OCI-LY7 (cell line): ENCODE results near the gene IP6K3. TPM values are rescaled to one million over a fixed set of nuclear protein-coding genes. Genes with fewer than 3 reads are reported as not detected.

Experiments used
- BruUV-seq: library from RNA; stranded (reverse); fragments of 400-500 nt; replicated peaks from 2 replicates; lab custom pipeline; 2021; lab: Mats Ljungman, UMichigan
- CTCF ChIA-PET: fragments of 300-600 bp; sonication (Branson Sonifier 250); formaldehyde crosslinking; loops from one replicate; lab custom pipeline; 2022; ENCODE audit warnings: antibody characterized with exemption; ENCODE audit not compliant: unreplicated experiment; lab: Charles Lee
- POLR2A ChIA-PET: fragments of 300-600 bp; sonication (Branson Sonifier 250); formaldehyde crosslinking; loops from one replicate; lab custom pipeline; 2022; ENCODE audit warnings: antibody characterized with exemption; lab: Charles Lee
- DNase-seq: peaks from one replicate; pipeline ENCODE4 v3.0.0-alpha.2; 2015; ENCODE audit warnings: low spot score
- H2AFZ ChIP-seq: fragments of 200-600 bp; sonication (generic), shearing (Covaris generic); 2 replicates; pipeline ENCODE4 v1.6.1; 2014; ENCODE audit warnings: mild to moderate bottlenecking, antibody characterized with exemption, low read length, moderate library complexity
- H3K27ac ChIP-seq: fragments of 200-600 bp; sonication (generic); 2 replicates; pipeline ENCODE4 v1.5.1; 2014; ENCODE audit warnings: mixed run types, low read depth, mild to moderate bottlenecking, moderate library complexity, low read length, inconsistent platforms; ENCODE audit not compliant: poor library complexity, severe bottlenecking
- H3K36me3 ChIP-seq: fragments of 200-600 bp; sonication (generic); 2 replicates; pipeline ENCODE4 v1.6.1; 2014; ENCODE audit warnings: mild to moderate bottlenecking, antibody characterized with exemption, low read length, moderate library complexity, mixed read lengths; ENCODE audit not compliant: insufficient read depth
- H3K4me1 ChIP-seq: fragments of 200-600 bp; sonication (generic); 2 replicates; pipeline ENCODE4 v1.5.1; 2014; ENCODE audit warnings: mild to moderate bottlenecking, low read length; ENCODE audit not compliant: insufficient read depth, poor library complexity, severe bottlenecking
- H3K4me2 ChIP-seq: fragments of 200-600 bp; sonication (generic); 2 replicates; pipeline ENCODE4 v1.6.1; 2014; ENCODE audit warnings: mild to moderate bottlenecking, low read length
- H3K4me3 ChIP-seq: fragments of 200-600 bp; sonication (generic); 2 replicates; pipeline ENCODE4 v1.5.1; 2014; ENCODE audit warnings: mild to moderate bottlenecking, low read depth, low read length; ENCODE audit not compliant: poor library complexity, severe bottlenecking
- H3K79me2 ChIP-seq: fragments of 200-600 bp; sonication (generic); 2 replicates; pipeline ENCODE4 v1.6.1; 2016; ENCODE audit warnings: low read depth, mild to moderate bottlenecking, low read length, moderate library complexity, mixed read lengths; ENCODE audit not compliant: insufficient read depth
- H3K9me2 ChIP-seq: fragments of 200-600 bp; sonication (generic); 2 replicates; pipeline ENCODE4 v1.6.1; 2016; ENCODE audit warnings: mild to moderate bottlenecking, low read length, mixed read lengths; ENCODE audit not compliant: insufficient read depth
- H3K9me3 ChIP-seq: fragments of 200-600 bp; sonication (generic); 2 replicates; pipeline ENCODE4 v1.6.1; 2014; ENCODE audit warnings: mild to moderate bottlenecking, mixed run types, low read length, mixed read lengths
- H4K20me1 ChIP-seq: fragments of 200-600 bp; sonication (generic); 2 replicates; pipeline ENCODE4 v1.6.1; 2014; ENCODE audit warnings: mild to moderate bottlenecking, antibody characterized with exemption, low read length, moderate library complexity, mixed read lengths; ENCODE audit not compliant: insufficient read depth
- CTCF ChIP-seq: fragments of 200-600 bp; sonication (generic); conservative IDR thresholded peaks from 2 replicates; pipeline ENCODE4 v1.5.1; 2014; ENCODE audit warnings: mild to moderate bottlenecking, antibody characterized with exemption, low read length, moderate library complexity, mixed read lengths
- EZH2phosphoT487 ChIP-seq: fragments of 200-600 bp; sonication (generic); IDR thresholded peaks from 2 replicates; pipeline ENCODE4 v1.6.1; 2018; ENCODE audit warnings: low read depth, borderline replicate concordance, mild to moderate bottlenecking, mixed run types, antibody characterized with exemption, low read length, moderate library complexity, mixed read lengths
- intact Hi-C: fragments of 100-400 bp; cut with micrococcal nuclease; formaldehyde crosslinking; loops from one replicate; pipeline ENCODE4 v1.10.0; 2022; ENCODE audit not compliant: unreplicated experiment
- total RNA-seq, 2 experiments: library from RNA; depleted of rRNA in 1 of 2; stranded (reverse); fragments of >200 nt in 1 of 2; shearing (Covaris generic) in 1 of 2; gene quantifications; 2 replicates each; pipeline ENCODE4 v1.2.3, GENCODE V29; 2014 to 2022

The IP6K3 gene
- total RNA-seq, 2 experiments from 2014 or later: not detected

GRCh38 chr6:33683576-33684427 lies 62.9 kb downstream of the IP6K3 start:
- no peak overlapping the region for H3K4me3 ChIP-seq
- TF ChIP-seq CTCF (no peak), EZH2phosphoT487 (no peak)
- intact Hi-C loops: no loop called here
- H3K9me2 ChIP-seq: no peaks in the 10 kb centered on the region
- POLR2A ChIA-PET: no interaction called here
- H2AFZ ChIP-seq: no peak overlapping the region
- CTCF ChIA-PET: no interaction called here
- DNase-seq: no peak
- H3K4me2 ChIP-seq: no peak overlapping the region
- BruUV-seq: no TSS peak
- H4K20me1 ChIP-seq: no peaks in the 10 kb centered on the region
- no peaks in the 10 kb centered on the region for H3K9me3 ChIP-seq
- peaks cover 95% of the 10 kb centered on the region for H3K36me3 ChIP-seq
- H3K79me2 ChIP-seq: no peaks in the 10 kb centered on the region
- no peak overlapping the region for H3K27ac ChIP-seq
- no peaks in the 10 kb centered on the region for H3K4me1 ChIP-seq

GRCh38 chr6:33683051-33683571 lies 63.6 kb downstream of the IP6K3 start:
- intact Hi-C loops: no loop called here
- POLR2A ChIA-PET: interaction anchor here (0.6 to 0.7 kb wide), 2 partner anchors 46 to 128 kb away, joined by 4 to 6 read pairs; no protein-coding TSS in a partner anchor
- Histone ChIP-seq H3K4me3 (no peak overlapping the region), H3K79me2 (no peaks in the 10 kb centered on the region), H3K36me3 (peaks cover 97% of the 10 kb centered on the region), H3K9me2 (no peaks in the 10 kb centered on the region), H2AFZ (no peak overlapping the region), H3K4me2 (no peak overlapping the region), H3K4me1 (no peaks in the 10 kb centered on the region), H3K27ac (no peak overlapping the region), H4K20me1 (no peaks in the 10 kb centered on the region), H3K9me3 (no peaks in the 10 kb centered on the region)
- BruUV-seq: no TSS peak
- CTCF ChIA-PET: interaction anchor here (0.5 kb wide), 1 partner anchor 170 kb away, joined by 3 read pairs; no protein-coding TSS in a partner anchor
- no peak for DNase-seq
- no peak for TF ChIP-seq CTCF
- no peak for TF ChIP-seq EZH2phosphoT487

- intact Hi-C loops: no loop called here
- H3K9me3 ChIP-seq: no peaks in the 10 kb centered on the region
- TF ChIP-seq CTCF: no peak
- TF ChIP-seq EZH2phosphoT487: no peak
- ChIA-PET CTCF (no interaction called here), POLR2A (interaction anchor here (0.6 to 0.7 kb wide), 2 partner anchors 45 to 127 kb away, joined by 4 to 6 read pairs; no protein-coding TSS in a partner anchor)
- H2AFZ ChIP-seq: no peak overlapping the region
- DNase-seq: no peak
- no peaks in the 10 kb centered on the region for H3K9me2 ChIP-seq
- H3K36me3 ChIP-seq: peaks cover 97% of the 10 kb centered on the region
- H3K27ac ChIP-seq: no peak overlapping the region
- BruUV-seq: no TSS peak
- no peak overlapping the region for H3K4me3 ChIP-seq
- no peaks in the 10 kb centered on the region for H3K4me1 ChIP-seq
- no peaks in the 10 kb centered on the region for H3K79me2 ChIP-seq
- no peak overlapping the region for H3K4me2 ChIP-seq
- H4K20me1 ChIP-seq: no peaks in the 10 kb centered on the region
Measured at GRCh38 chr6:33682341-33682740, 64.4 kb downstream of the IP6K3 start.
